CD14-positive monocyte (primary cell): ENCODE data around the gene ZFY. TPM values are rescaled to one million over a fixed set of nuclear protein-coding genes. Genes with fewer than 3 reads are reported as not detected.

ENCODE experiments used
- DNase-seq, 3 donors: peaks; one replicate each; pipeline ENCODE4 v3.0.0-alpha.2; 2011 to 2022
- H2AFZ ChIP-seq: 2 replicates; pipeline ENCODE4 v1.6.0; 2012; ENCODE audit warnings: mild to moderate bottlenecking, low read depth, low read length, inconsistent platforms; ENCODE audit not compliant: insufficient read depth, poor library complexity, severe bottlenecking
- H3K27ac ChIP-seq, 2 donors: 1 replicate in 1 of 2; 2 replicates in 1 of 2; pipeline ENCODE4 v1.5.1; 2012 to 2013; ENCODE audit warnings: low read length in 2 of 2, control low read depth in 1 of 2, inconsistent platforms in 1 of 2, low read depth in 1 of 2, mild to moderate bottlenecking in 1 of 2
- H3K27me3 ChIP-seq, 2 donors: one replicate each; pipeline versions ENCODE4 v1.6.0 to v1.6.1; 2011 to 2013; ENCODE audit warnings: low read length in 2 of 2; ENCODE audit not compliant: control insufficient read depth in 2 of 2, insufficient read depth in 2 of 2
- H3K36me3 ChIP-seq, 2 donors: replicated peaks in 1 of 2; 1 replicate in 1 of 2; 2 replicates in 1 of 2; pipeline versions ENCODE4 v1.5.1 to v1.6.1; 2012 to 2013; ENCODE audit warnings: low read length in 2 of 2, control low read depth in 1 of 2, inconsistent platforms in 1 of 2, mild to moderate bottlenecking in 1 of 2; ENCODE audit not compliant: insufficient read depth in 2 of 2, control insufficient read depth in 1 of 2
- H3K4me1 ChIP-seq, 2 donors: 1 replicate in 1 of 2; 2 replicates in 1 of 2; pipeline versions ENCODE4 v1.5.1 to v1.6.1; 2012 to 2013; ENCODE audit warnings: low read length in 2 of 2, control low read depth in 1 of 2, inconsistent platforms in 1 of 2, mild to moderate bottlenecking in 1 of 2, moderate library complexity in 1 of 2; ENCODE audit not compliant: insufficient read depth in 2 of 2, control insufficient read depth in 1 of 2
- H3K4me2 ChIP-seq: replicated peaks from 2 replicates; pipeline ENCODE3; 2012; ENCODE audit warnings: low read length, moderate library complexity, mild to moderate bottlenecking; ENCODE audit not compliant: poor library complexity, severe bottlenecking; ENCODE audit errors: extremely low read depth
- H3K4me3 ChIP-seq, 3 experiments: fragments of 200-600 bp in 1 of 3; sonication (generic) in 1 of 3; replicated peaks in 1 of 3; 1 replicate in 2 of 3; 2 replicates in 1 of 3; pipeline ENCODE4 v1.5.1; 2011 to 2013; ENCODE audit warnings: low read length in 3 of 3, mild to moderate bottlenecking in 3 of 3, control low read depth in 2 of 3, low read depth in 2 of 3, inconsistent platforms in 1 of 3, moderate library complexity in 1 of 3
- H3K79me2 ChIP-seq: 2 replicates; pipeline ENCODE4 v1.6.0; 2012; ENCODE audit warnings: mild to moderate bottlenecking, control low read depth, inconsistent platforms, low read length, moderate library complexity; ENCODE audit not compliant: insufficient read depth
- H3K9ac ChIP-seq: 2 replicates; pipeline ENCODE4 v1.6.0; 2017; ENCODE audit warnings: low read length, mild to moderate bottlenecking; ENCODE audit not compliant: insufficient read depth, poor library complexity, severe bottlenecking
- H3K9me3 ChIP-seq, 2 donors: replicated peaks in 1 of 2; 1 replicate in 1 of 2; 2 replicates in 1 of 2; pipeline versions ENCODE4 v1.5.1 to v1.6.1; 2012 to 2013; ENCODE audit warnings: low read length in 2 of 2, control low read depth in 1 of 2; ENCODE audit not compliant: control insufficient read depth in 1 of 2, insufficient read depth in 1 of 2
- H4K20me1 ChIP-seq: 2 replicates; pipeline ENCODE4 v1.6.0; 2012; ENCODE audit warnings: mild to moderate bottlenecking, low read length, control low read depth, moderate library complexity; ENCODE audit not compliant: insufficient read depth
- H3K27ac Mint-ChIP-seq, 7 donors: one replicate each; pipeline ENCODE4 v1.8.0; 2020; ENCODE audit warnings: mild to moderate bottlenecking in 7 of 7, mixed read lengths in 7 of 7, moderate library complexity in 6 of 7, inconsistent platforms in 2 of 7
- H3K27me3 Mint-ChIP-seq, 3 donors: one replicate each; pipeline ENCODE4 v1.8.0; 2021 to 2022; ENCODE audit warnings: low read depth in 3 of 3, mild to moderate bottlenecking in 3 of 3, mixed read lengths in 3 of 3, moderate library complexity in 3 of 3, inconsistent platforms in 1 of 3
- H3K36me3 Mint-ChIP-seq, 2 donors: one replicate each; pipeline ENCODE4 v1.8.0; 2020; ENCODE audit warnings: mixed read lengths in 2 of 2, inconsistent platforms in 1 of 2, mild to moderate bottlenecking in 1 of 2
- H3K4me1 Mint-ChIP-seq: one replicate; pipeline ENCODE4 v1.8.0; 2020; ENCODE audit warnings: mild to moderate bottlenecking, mixed read lengths
- H3K4me3 Mint-ChIP-seq, 2 donors: one replicate each; pipeline ENCODE4 v1.8.0; 2020; ENCODE audit warnings: mild to moderate bottlenecking in 2 of 2, mixed read lengths in 2 of 2, moderate library complexity in 1 of 2
- H3K9me3 Mint-ChIP-seq, 7 donors: one replicate each; pipeline ENCODE4 v1.8.0; 2020 to 2022; ENCODE audit warnings: mixed read lengths in 7 of 7, mild to moderate bottlenecking in 6 of 7, moderate library complexity in 6 of 7, inconsistent platforms in 2 of 7
- CTCF ChIP-seq: fragments of 200-600 bp; IDR thresholded peaks from one replicate; pipeline ENCODE4 v1.8.0; 2022; ENCODE audit warnings: antibody characterized with exemption, mild to moderate bottlenecking
- WGBS: methylation state at CpG from one replicate; pipeline ENCODE4 v1.1.5; 2013; ENCODE audit warnings: missing lambda C conversion rate; ENCODE audit not compliant: insufficient coverage; 5-methylcytosine and 5-hydroxymethylcytosine counted together
- intact Hi-C, 2 donors: fragments of 100-400 bp; cut with micrococcal nuclease; formaldehyde crosslinking; loops; one replicate each; pipeline versions ENCODE4 v1.15.0 to v1.15.1; 2023
- polyA plus RNA-seq, 3 donors: library from polyadenylated mRNA; depleted of rRNA in 1 of 3; unstranded in 2 of 3; stranded (reverse) in 1 of 3; fragments of 300-500 nt in 2 of 3; fragments of >200 nt in 1 of 3; fragmentation: Illumina TruSeq in 2 of 3; gene quantifications; 1 replicate in 2 of 3; 2 replicates in 1 of 3; pipeline ENCODE4 v1.2.3, GENCODE V29; 2012 to 2021

Gene ZFY
- polyA plus RNA-seq, 3 donors: not detected

- Mint-ChIP-seq H3K4me1 (peaks cover 17% of the 10 kb centered on the region), H3K27me3 (peaks cover 0 to 2% (median 0%) of the 10 kb centered on the region in 3 donors), H3K9me3 (peaks cover 0 to 5% (median 0%) of the 10 kb centered on the region in 7 donors), H3K4me3 (no peak overlapping the region), H3K36me3 (no peaks in the 10 kb centered on the region), H3K27ac (no peak overlapping the region)
- no peak overlapping the region for H2AFZ ChIP-seq
- no peak overlapping the region for H3K9ac ChIP-seq
- H3K9me3 ChIP-seq: no peaks in the 10 kb centered on the region
- no peaks in the 10 kb centered on the region for H4K20me1 ChIP-seq
- no peak for TF ChIP-seq CTCF
- no peak overlapping the region for H3K4me3 ChIP-seq
- peak in 2 of 3 donors; percentile 1 to 11 for DNase-seq
- H3K36me3 ChIP-seq: no peaks in the 10 kb centered on the region
- H3K4me1 ChIP-seq: no peaks in the 10 kb centered on the region
- no peaks in the 10 kb centered on the region for H3K27me3 ChIP-seq
- no peak overlapping the region for H3K4me2 ChIP-seq
- no peaks in the 10 kb centered on the region for H3K79me2 ChIP-seq
- WGBS: no CpG with 5 or more reads among the region's 5 CpGs
- intact Hi-C loops: no loop called here
- H3K27ac ChIP-seq: no peak overlapping the region
Measured at GRCh38 chrY:2887386-2887785, 47.8 kb upstream of the ZFY start.

- intact Hi-C loops: no loop called here
- H3K27ac Mint-ChIP-seq: no peak overlapping the region
- no peaks in the 10 kb centered on the region for H3K36me3 Mint-ChIP-seq
- H3K4me1 Mint-ChIP-seq: peaks cover 17% of the 10 kb centered on the region
- Histone ChIP-seq H4K20me1 (no peaks in the 10 kb centered on the region), H3K36me3 (no peaks in the 10 kb centered on the region), H3K9me3 (no peaks in the 10 kb centered on the region), H2AFZ (no peak overlapping the region), H3K9ac (no peak overlapping the region), H3K4me1 (no peaks in the 10 kb centered on the region), H3K4me3 (no peak overlapping the region), H3K79me2 (no peaks in the 10 kb centered on the region), H3K27ac (no peak overlapping the region), H3K27me3 (no peaks in the 10 kb centered on the region), H3K4me2 (no peak overlapping the region)
- H3K27me3 Mint-ChIP-seq: peaks cover 0 to 2% (median 0%) of the 10 kb centered on the region in 3 donors
- TF ChIP-seq CTCF: no peak
- no CpG with 5 or more reads among the region's 3 CpGs for WGBS
- H3K9me3 Mint-ChIP-seq: peaks cover 0 to 5% (median 0%) of the 10 kb centered on the region in 7 donors
- no peak overlapping the region for H3K4me3 Mint-ChIP-seq
- peak in 2 of 3 donors; percentile 0 to 3 for DNase-seq
Measured at GRCh38 chrY:2887955-2888354, 47.2 kb upstream of the ZFY start.
